ENCODE data around the gene ZEB2.

ZEB2 gene

GRCh38 chr2:144426355-144426754 is 93.6 kb downstream of the ZEB2 start:
- no peak for DNase-seq (ENCODE audit: low read depth in 2 of 2)

- DNase-seq (ENCODE audit: low read depth in 2 of 2), result no peak
Measured at GRCh38 chr2:144424559-144425240, 95.2 kb downstream of the ZEB2 start.

GRCh38 chr2:144421606-144422510 is 98.1 kb downstream of the ZEB2 start:
- DNase-seq (ENCODE audit: low read depth in 2 of 2), result no peak

GRCh38 chr2:144419218-144419617 is 100.7 kb downstream of the ZEB2 start:
- DNase-seq (ENCODE audit: low read depth in 2 of 2), result no peak

- DNase-seq (ENCODE audit: low read depth in 2 of 2), result no peak
Measured at GRCh38 chr2:144415386-144415785, 104.5 kb downstream of the ZEB2 start.

GRCh38 chr2:144414324-144414845 is 105.5 kb downstream of the ZEB2 start:
- no peak for DNase-seq (ENCODE audit: low read depth in 2 of 2)

- no peak for DNase-seq (ENCODE audit: low read depth in 2 of 2)
Measured at GRCh38 chr2:144412709-144413108, 107.2 kb downstream of the ZEB2 start.

- no peak for DNase-seq (ENCODE audit: low read depth in 2 of 2)
Measured at GRCh38 chr2:144411473-144411872, 108.4 kb downstream of the ZEB2 start.

GRCh38 chr2:144409241-144409640 is 110.7 kb downstream of the ZEB2 start:
- DNase-seq (ENCODE audit: low read depth in 2 of 2), result no peak

- DNase-seq (ENCODE audit: low read depth in 2 of 2), result no peak
Measured at GRCh38 chr2:144407262-144407661, 112.7 kb downstream of the ZEB2 start.

GRCh38 chr2:144405982-144406788 is 113.7 kb downstream of the ZEB2 start:
- no peak for DNase-seq (ENCODE audit: low read depth in 2 of 2)

- no peak for DNase-seq (ENCODE audit: low read depth in 2 of 2)
Measured at GRCh38 chr2:144405321-144405720, 114.6 kb downstream of the ZEB2 start.

- DNase-seq (ENCODE audit: low read depth in 2 of 2), result no peak
Measured at GRCh38 chr2:144404586-144405314, 115.2 kb downstream of the ZEB2 start.

- no peak for DNase-seq (ENCODE audit: low read depth in 2 of 2)
Measured at GRCh38 chr2:144403933-144404332, 116.0 kb downstream of the ZEB2 start.

- no peak for DNase-seq (ENCODE audit: low read depth in 2 of 2)
Measured at GRCh38 chr2:144402251-144402650, 117.7 kb downstream of the ZEB2 start.

GRCh38 chr2:144401036-144401435 is 118.9 kb downstream of the ZEB2 start:
- no peak for DNase-seq (ENCODE audit: low read depth in 2 of 2)

GRCh38 chr2:144396318-144396717 is 123.6 kb downstream of the ZEB2 start:
- DNase-seq (ENCODE audit: low read depth in 2 of 2), result no peak

GRCh38 chr2:144390424-144391020 is 129.4 kb downstream of the ZEB2 start:
- no peak for DNase-seq (ENCODE audit: low read depth in 2 of 2)

GRCh38 chr2:144389930-144390311 is 130.0 kb downstream of the ZEB2 start:
- no peak for DNase-seq (ENCODE audit: low read depth in 2 of 2)

- no peak for DNase-seq (ENCODE audit: low read depth in 2 of 2)
Measured at GRCh38 chr2:144389151-144389929, 130.6 kb downstream of the ZEB2 start.
